Measurements from ENCODE around the gene SMYD3. TPM values are rescaled to one million over a fixed set of nuclear protein-coding genes. Genes with fewer than 3 reads are reported as not detected.

Gene SMYD3
- polyA plus RNA-seq, 2 of the 4 experiments (the other 2 are of a cell fraction) = 18.2 to 35.2 TPM

GRCh38 chr1:246166841-246167240 is 340.2 kb downstream of the SMYD3 start (continued):
- TF ChIP-seq HES2 (IDR thresholded peaks at IDR 0.05) = no peak
- no peak for TF ChIP-seq RAD21 (conservative IDR thresholded peaks at IDR 0.05 in 1 of 2, IDR thresholded peaks at IDR 0.05 in 1 of 2)
- TF ChIP-seq KDM5A (IDR thresholded peaks at IDR 0.05) = no peak
- TF ChIP-seq SREBF2 (IDR thresholded peaks at IDR 0.05) = no peak
- no peak for TF ChIP-seq RARB (CRISPR knock-in tag; IDR thresholded peaks at IDR 0.05)
- no peak for TF ChIP-seq EHF (CRISPR knock-in tag; IDR thresholded peaks at IDR 0.05)

DNA sequence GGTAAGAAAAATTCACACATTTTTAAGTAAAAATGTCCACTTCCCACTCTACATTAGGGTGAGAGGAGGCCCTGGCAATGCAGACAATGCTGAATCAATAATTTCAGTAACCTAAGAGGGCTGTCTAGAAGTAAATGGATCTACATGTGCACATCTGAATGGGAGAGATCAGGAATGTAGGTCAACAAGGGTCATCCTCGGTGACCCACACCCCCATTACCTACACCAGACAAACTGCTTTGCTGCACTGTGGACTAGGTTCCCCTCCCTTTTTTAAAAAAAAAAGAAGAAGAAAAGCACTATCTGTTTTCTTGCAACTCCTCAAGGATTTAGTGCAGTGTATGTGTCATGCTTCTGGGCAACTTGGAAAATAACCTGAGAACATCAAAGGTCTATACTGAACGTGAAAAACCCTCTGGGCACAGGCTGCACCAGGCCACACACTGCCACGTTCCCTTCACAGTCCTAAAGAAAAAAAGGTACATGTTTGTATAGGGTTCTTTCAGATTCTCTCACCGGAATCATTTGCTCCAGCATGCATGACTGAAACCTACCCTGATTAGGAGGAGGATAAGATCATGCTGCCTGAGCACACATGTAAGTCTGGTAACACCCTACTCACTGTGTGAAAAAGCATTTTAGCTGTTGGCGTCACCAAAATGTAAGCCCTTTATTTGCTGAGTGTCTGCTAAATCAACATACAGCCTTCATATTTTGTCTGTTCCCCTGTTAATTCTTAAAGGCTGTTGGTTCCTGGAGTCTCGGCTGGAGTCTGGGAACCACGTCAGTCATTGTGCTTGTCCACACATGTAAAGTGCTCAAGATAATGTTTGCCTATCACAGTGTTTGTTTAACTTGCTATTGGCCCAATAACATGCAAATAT is 341.0 kb downstream of the SMYD3 start:
- no peak overlapping the region for H3K4me2 ChIP-seq
- H3K9me3 ChIP-seq = no peaks in the 10 kb centered on the region
- ChIA-PET POLR2A (no interaction called here), CTCF (interaction anchor here (0.8 kb wide), 1 partner anchor 11 kb away, joined by 3 read pairs; no protein-coding TSS in a partner anchor)
- TF ChIP-seq HOXA7 (CRISPR knock-in tag; IDR thresholded peaks at IDR 0.05) = no peak
- no peak for TF ChIP-seq ZNF302 (CRISPR knock-in tag; IDR thresholded peaks at IDR 0.05)
- TF ChIP-seq JUN (IDR thresholded peaks at IDR 0.05) = no peak
- TF ChIP-seq, protein P1, sequence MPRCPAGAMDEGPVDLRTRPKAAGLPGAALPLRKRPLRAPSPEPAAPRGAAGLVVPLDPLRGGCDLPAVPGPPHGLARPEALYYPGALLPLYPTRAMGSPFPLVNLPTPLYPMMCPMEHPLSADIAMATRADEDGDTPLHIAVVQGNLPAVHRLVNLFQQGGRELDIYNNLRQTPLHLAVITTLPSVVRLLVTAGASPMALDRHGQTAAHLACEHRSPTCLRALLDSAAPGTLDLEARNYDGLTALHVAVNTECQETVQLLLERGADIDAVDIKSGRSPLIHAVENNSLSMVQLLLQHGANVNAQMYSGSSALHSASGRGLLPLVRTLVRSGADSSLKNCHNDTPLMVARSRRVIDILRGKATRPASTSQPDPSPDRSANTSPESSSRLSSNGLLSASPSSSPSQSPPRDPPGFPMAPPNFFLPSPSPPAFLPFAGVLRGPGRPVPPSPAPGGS (IDR thresholded peaks at IDR 0.05) = no peak
- no peak for TF ChIP-seq TFCP2L1 (CRISPR knock-in tag; IDR thresholded peaks at IDR 0.05)
- TF ChIP-seq KDM5A (IDR thresholded peaks at IDR 0.05) = no peak
- TF ChIP-seq NPAS2 (CRISPR knock-in tag; IDR thresholded peaks at IDR 0.05; ENCODE audit: borderline replicate concordance) = no peak
- no peak for TF ChIP-seq HEYL (CRISPR knock-in tag; IDR thresholded peaks at IDR 0.05)
- no peak for TF ChIP-seq HOXB5 (CRISPR knock-in tag; IDR thresholded peaks at IDR 0.05)
- TF ChIP-seq ZSCAN20 (CRISPR knock-in tag; IDR thresholded peaks at IDR 0.05) = no peak
- TF ChIP-seq EHF (CRISPR knock-in tag; IDR thresholded peaks at IDR 0.05) = no peak
- no peak for TF ChIP-seq ESRRA (IDR thresholded peaks at IDR 0.05; ENCODE audit: borderline replicate concordance, low read length)
- TF ChIP-seq CTCF (IDR thresholded peaks at IDR 0.05) = no peak
- TF ChIP-seq, protein P2, sequence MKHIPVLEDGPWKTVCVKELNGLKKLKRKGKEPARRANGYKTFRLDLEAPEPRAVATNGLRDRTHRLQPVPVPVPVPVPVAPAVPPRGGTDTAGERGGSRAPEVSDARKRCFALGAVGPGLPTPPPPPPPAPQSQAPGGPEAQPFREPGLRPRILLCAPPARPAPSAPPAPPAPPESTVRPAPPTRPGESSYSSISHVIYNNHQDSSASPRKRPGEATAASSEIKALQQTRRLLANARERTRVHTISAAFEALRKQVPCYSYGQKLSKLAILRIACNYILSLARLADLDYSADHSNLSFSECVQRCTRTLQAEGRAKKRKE (CRISPR knock-in tag; IDR thresholded peaks at IDR 0.05; ENCODE audit: low read depth) = no peak
- TF ChIP-seq FOSL2 (IDR thresholded peaks at IDR 0.05) = no peak
- no peak for TF ChIP-seq FOSL2 (CRISPR knock-in tag; IDR thresholded peaks at IDR 0.05)
- TF ChIP-seq ZC3H11A (IDR thresholded peaks at IDR 0.05) = no peak
- TF ChIP-seq, protein P3, sequence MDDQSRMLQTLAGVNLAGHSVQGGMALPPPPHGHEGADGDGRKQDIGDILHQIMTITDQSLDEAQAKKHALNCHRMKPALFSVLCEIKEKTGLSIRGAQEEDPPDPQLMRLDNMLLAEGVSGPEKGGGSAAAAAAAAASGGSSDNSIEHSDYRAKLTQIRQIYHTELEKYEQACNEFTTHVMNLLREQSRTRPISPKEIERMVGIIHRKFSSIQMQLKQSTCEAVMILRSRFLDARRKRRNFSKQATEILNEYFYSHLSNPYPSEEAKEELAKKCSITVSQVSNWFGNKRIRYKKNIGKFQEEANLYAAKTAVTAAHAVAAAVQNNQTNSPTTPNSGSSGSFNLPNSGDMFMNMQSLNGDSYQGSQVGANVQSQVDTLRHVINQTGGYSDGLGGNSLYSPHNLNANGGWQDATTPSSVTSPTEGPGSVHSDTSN (IDR thresholded peaks at IDR 0.05) = no peak
- no peak for TF ChIP-seq RCOR1 (IDR thresholded peaks at IDR 0.05; ENCODE audit: low read depth, low read length)
- TF ChIP-seq ELK1 (IDR thresholded peaks at IDR 0.05; ENCODE audit: low read depth, low read length) = no peak
- no peak for TF ChIP-seq KDM1A (IDR thresholded peaks at IDR 0.05; ENCODE audit: low read depth)
- FAIRE-seq (no peak), ATAC-seq (peak in 1 of 2 experiments; percentile 75; a peak in 3 of 6 replicates), DNase-seq (ENCODE audit: low read depth in 1 of 2, low spot score in 1 of 2) (peak in 1 of 2 experiments; percentile 51)
- H3K4me1 ChIP-seq = no peaks in the 10 kb centered on the region
- 59% methylated on average over 7 of the region's 7 CpGs for WGBS (ENCODE audit: missing lambda C conversion rate)
- H3K27ac ChIP-seq = no peak overlapping the region
- no peak overlapping the region for H3K4me3 ChIP-seq
